Measurements from ENCODE around the gene PACSIN3.

DNA sequence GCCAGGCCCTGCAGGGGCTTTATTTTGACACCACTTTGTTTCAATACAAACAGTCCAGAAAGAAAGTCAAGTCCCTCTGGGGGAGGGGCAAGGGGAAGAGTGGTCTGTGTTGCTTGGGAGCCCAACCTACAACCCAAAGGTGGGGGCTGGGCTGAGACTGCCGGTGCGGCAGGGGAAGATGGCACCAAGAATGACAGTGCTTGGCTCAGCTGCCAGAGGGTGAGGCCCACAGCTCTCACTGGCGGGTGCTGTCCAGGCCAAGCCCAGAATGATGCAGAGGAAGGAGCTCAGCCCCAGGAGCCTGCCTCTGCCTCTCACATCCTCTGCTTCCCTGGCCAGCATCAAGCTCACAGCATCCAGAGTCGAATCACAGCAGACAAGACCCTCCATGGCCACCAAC lies 21.9 kb downstream of the PACSIN3 start:
- TF ChIP-seq, protein P1, sequence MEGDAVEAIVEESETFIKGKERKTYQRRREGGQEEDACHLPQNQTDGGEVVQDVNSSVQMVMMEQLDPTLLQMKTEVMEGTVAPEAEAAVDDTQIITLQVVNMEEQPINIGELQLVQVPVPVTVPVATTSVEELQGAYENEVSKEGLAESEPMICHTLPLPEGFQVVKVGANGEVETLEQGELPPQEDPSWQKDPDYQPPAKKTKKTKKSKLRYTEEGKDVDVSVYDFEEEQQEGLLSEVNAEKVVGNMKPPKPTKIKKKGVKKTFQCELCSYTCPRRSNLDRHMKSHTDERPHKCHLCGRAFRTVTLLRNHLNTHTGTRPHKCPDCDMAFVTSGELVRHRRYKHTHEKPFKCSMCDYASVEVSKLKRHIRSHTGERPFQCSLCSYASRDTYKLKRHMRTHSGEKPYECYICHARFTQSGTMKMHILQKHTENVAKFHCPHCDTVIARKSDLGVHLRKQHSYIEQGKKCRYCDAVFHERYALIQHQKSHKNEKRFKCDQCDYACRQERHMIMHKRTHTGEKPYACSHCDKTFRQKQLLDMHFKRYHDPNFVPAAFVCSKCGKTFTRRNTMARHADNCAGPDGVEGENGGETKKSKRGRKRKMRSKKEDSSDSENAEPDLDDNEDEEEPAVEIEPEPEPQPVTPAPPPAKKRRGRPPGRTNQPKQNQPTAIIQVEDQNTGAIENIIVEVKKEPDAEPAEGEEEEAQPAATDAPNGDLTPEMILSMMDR (conservative IDR thresholded peaks at IDR 0.05 in 1 of 2, IDR thresholded peaks at IDR 0.05 in 1 of 2; ENCODE audit: low read depth in 1 of 2, low read length in 2 of 2) = no peak
- TF ChIP-seq EZH2 (IDR thresholded peaks at IDR 0.05; ENCODE audit: low read length, missing control alignments) = no peak
